Measurements from ENCODE around the gene TCFL5. TPM values are rescaled to one million over a fixed set of nuclear protein-coding genes. Genes with fewer than 3 reads are reported as not detected.

TCFL5 gene
- total RNA-seq, 1 donor from 2014 or later = 8.2 TPM

DNA sequence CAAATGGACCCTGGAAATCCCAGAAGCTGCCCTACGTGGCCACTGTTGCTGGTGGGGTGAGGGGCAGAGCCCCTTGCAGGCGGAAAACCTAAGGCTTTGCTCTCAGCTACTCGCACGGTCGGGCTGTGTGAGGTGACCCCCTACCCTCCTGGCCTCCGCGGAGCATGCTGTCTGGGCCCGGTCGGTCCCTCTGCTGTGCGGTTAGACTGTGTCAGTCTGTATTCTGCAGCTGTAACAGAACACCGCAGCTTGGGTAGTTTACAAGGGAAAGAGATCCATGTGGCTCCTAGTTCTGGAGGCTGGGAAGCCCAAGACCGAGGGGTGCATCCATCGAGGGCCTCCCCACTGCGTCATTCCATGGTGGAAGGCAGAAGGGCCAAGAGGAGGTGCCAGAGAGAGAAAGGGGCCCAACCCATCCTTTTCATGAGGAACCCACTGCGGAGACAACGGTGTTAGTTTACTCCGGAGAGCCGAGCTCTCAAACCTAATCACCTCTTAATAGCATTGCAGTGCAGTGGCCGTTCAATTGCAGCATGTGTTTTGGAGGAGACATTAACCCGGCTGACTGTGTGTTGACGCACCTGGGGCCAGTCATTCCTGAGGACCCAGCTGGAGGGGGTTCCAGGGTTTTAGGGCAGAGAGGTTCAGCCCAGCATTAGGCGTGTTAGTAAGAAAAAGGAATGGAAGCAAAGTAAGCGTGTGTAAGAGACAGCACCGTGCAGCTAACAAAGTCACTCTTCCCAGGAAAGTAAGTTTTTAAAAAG is 26.5 kb downstream of the TCFL5 start:
- no peaks in the 10 kb centered on the region for H3K9me3 ChIP-seq
- DNase-seq = no peak
- no peak for ATAC-seq
- no peak overlapping the region for H3K4me3 ChIP-seq
- H3K4me1 ChIP-seq = peaks cover 15% of the 10 kb centered on the region
- TF ChIP-seq, protein P1, sequence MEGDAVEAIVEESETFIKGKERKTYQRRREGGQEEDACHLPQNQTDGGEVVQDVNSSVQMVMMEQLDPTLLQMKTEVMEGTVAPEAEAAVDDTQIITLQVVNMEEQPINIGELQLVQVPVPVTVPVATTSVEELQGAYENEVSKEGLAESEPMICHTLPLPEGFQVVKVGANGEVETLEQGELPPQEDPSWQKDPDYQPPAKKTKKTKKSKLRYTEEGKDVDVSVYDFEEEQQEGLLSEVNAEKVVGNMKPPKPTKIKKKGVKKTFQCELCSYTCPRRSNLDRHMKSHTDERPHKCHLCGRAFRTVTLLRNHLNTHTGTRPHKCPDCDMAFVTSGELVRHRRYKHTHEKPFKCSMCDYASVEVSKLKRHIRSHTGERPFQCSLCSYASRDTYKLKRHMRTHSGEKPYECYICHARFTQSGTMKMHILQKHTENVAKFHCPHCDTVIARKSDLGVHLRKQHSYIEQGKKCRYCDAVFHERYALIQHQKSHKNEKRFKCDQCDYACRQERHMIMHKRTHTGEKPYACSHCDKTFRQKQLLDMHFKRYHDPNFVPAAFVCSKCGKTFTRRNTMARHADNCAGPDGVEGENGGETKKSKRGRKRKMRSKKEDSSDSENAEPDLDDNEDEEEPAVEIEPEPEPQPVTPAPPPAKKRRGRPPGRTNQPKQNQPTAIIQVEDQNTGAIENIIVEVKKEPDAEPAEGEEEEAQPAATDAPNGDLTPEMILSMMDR (IDR thresholded peaks at IDR 0.05) = no peak
- no peak overlapping the region for H3K27ac ChIP-seq
- H3K36me3 ChIP-seq = no peaks in the 10 kb centered on the region
- intact Hi-C loops (cut with DNase I) = no loop called here
- H3K27me3 ChIP-seq (ENCODE audit: low read depth) = peaks cover 23% of the 10 kb centered on the region

DNA sequence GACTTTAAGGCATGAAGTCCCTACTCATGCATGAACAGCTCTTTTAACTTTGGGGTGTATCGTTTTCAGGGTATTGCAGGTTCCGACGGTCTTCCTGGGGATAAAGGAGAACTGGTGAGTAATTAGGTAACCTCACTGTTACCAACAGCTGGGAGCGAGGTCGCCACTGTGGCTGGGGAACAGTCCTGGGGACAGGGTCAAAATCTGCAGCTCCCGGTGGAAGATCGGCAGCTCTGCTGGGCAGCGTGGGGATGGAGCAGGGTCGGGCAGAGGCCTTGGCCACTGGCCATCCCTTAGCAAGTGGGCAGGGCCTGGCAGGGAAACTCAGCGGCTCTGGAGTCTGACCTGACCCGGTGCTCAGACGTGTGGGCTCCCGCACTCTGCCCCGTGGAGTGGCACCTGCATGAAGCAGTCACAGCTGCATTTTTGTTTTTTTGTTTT is 28.7 kb downstream of the TCFL5 start:
- TF ChIP-seq, protein P1 (IDR thresholded peaks at IDR 0.05) = no peak
- no peak overlapping the region for H3K4me3 ChIP-seq
- no peak overlapping the region for H3K27ac ChIP-seq
- H3K9me3 ChIP-seq = no peaks in the 10 kb centered on the region
- H3K27me3 ChIP-seq (ENCODE audit: low read depth) = peaks cover 19% of the 10 kb centered on the region
- H3K4me1 ChIP-seq = peaks cover 15% of the 10 kb centered on the region
- no peaks in the 10 kb centered on the region for H3K36me3 ChIP-seq
- no peak for DNase-seq
- peak; percentile 9 to 38 for ATAC-seq
- intact Hi-C loops (cut with DNase I) = no loop called here

DNA sequence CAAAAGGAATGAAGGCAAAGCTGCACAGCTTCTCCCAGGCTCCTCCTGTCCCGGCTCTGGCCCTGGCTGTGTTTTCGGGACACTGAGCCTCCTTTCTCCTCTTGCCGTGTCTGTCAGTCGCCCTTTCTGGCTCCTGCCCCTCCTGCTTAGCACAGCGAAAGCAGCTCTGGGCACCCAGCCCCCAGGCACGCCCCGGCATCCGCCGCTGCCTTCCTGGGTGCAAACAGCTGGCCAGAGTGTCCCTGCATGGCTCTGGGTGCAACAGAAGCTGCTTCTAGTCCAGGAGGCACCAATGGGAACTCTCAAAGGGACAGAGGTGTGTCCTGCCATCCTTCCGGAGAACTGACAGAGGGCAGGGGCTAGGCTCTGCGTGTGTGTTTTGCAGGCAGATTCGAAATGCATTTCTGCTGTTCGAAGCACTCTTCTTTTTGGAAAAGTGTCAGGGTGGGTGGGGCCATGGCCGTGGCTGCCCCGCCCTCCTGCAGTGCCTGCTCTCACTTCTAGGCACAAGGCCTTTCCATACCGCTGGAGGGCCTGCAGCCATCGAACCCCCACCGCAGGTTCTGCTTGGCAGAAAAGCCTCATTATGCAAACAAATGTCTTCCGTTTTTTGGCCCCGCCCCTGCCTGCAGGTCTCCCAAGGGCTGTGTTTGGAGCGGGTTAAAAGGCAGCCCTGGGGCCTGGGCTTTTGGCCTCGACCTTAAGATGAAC is 29.3 kb downstream of the TCFL5 start:
- DNase-seq = peak; percentile 74
- intact Hi-C loops (cut with DNase I) = no loop called here
- Histone ChIP-seq H3K27ac (no peak overlapping the region), H3K27me3 (ENCODE audit: low read depth) (peaks cover 19% of the 10 kb centered on the region), H3K4me3 (no peak overlapping the region), H3K4me1 (peaks cover 15% of the 10 kb centered on the region), H3K9me3 (no peaks in the 10 kb centered on the region), H3K36me3 (no peaks in the 10 kb centered on the region)
- TF ChIP-seq, protein P1 (IDR thresholded peaks at IDR 0.05) = no peak
- ATAC-seq = peak; percentile 50 to 51

DNA sequence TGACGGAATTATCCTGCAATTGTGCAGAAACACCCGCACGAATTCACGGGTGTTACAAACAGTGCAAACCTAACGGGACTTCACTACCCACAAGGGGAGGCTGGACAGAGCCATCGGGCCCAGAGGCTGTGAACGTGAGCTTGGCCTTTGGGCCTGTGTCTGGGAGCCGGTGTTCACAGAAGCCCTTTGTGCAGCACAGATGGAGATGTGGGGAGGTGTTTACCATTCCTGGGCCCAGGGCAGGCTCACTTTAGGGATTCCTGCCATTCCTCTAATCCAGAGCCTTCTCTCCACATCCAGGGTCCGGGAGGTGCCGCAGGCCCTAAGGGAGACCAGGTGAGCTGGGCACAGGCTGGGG is 29.8 kb downstream of the TCFL5 start:
- H3K27me3 ChIP-seq (ENCODE audit: low read depth) = peaks cover 16% of the 10 kb centered on the region
- ATAC-seq (no peak), DNase-seq (no peak)
- intact Hi-C loops (cut with DNase I) = no loop called here
- TF ChIP-seq, protein P1 (IDR thresholded peaks at IDR 0.05) = no peak
- H3K4me1 ChIP-seq = peaks cover 15% of the 10 kb centered on the region
- H3K9me3 ChIP-seq = no peaks in the 10 kb centered on the region
- H3K36me3 ChIP-seq = no peaks in the 10 kb centered on the region
- H3K4me3 ChIP-seq = no peak overlapping the region
- no peak overlapping the region for H3K27ac ChIP-seq

DNA sequence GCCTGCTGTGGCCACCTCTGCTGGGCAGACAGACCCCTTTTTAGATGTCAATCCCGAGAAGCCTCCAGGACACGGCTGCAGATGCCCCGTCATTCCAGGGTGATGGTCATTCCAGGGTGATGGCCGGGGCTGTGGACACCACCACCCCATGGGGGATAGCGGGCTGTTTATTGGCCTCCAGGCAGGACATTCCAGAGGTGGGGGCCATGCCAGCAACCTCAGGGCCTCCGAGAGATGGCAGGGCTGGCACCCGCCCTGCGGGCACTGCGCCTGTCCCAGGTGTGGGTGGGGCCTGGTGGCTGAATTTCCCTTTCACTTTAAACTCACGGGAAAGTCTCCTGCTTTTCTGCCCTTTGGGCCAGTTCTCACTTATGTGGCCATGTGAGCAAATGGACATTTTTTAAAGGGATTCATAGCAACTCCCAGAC is 30.2 kb downstream of the TCFL5 start:
- ATAC-seq (peak; percentile 38 to 41), DNase-seq (no peak)
- no peak overlapping the region for H3K4me3 ChIP-seq
- H3K4me1 ChIP-seq = peaks cover 15% of the 10 kb centered on the region
- H3K27ac ChIP-seq = no peak overlapping the region
- H3K9me3 ChIP-seq = no peaks in the 10 kb centered on the region
- H3K27me3 ChIP-seq (ENCODE audit: low read depth) = peaks cover 12% of the 10 kb centered on the region
- H3K36me3 ChIP-seq = no peaks in the 10 kb centered on the region
- TF ChIP-seq, protein P1 (IDR thresholded peaks at IDR 0.05) = no peak
- intact Hi-C loops (cut with DNase I) = no loop called here
